ENCODE data around the gene ASB16.
"Not testable (repeated sequence)": the region's sequence is repeated elsewhere in the genome, so short reads cannot be mapped to it uniquely, and the experiment has no call there.

Gene ASB16

GRCh38 chr17:44170499-44171201, at the start of gene ASB16:
Gene ASB16, plus strand, starts transcription at chr17:44170704. Its CDS starts 86 bp downstream, at chr17:44170790.
- no peak for DNase-seq (ENCODE audit: low spot score)

DNA sequence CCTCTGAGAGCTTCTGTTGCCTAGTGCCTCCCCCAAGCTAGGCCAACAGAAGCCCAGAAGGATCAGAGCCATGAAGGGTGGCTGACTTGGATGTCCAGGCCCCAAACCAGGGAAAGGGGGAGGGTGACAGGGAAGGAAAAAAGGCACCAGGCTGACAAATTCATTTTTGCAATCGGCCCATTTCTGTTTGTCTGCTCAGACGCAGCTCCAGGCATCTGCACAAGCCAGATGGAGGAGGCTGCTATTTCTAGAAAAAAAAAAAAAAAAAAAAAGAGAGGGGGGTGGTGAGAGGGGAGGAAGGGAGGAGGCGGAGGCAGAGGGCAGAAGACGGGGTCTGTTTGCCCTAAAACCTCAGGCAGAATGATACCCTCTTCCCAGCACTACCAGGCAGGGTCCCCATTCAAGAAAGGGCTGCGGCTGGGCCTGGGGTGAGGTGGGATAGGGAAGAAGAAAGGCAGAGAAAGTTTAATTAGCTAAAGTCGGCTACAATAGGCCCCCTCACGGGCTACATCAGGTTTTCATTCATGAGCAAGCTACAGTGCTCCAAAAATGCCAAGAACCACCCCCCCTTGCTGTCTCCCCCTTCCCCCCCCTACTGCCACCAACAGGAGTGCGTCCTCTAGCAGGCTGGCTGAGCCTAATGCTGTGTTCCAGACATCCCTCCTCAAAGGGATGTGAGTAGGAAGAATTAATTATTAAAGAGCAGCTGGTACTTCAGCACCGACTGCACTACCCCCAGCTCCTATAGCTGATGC, 49.5 kb upstream of the ASB16 start:
- DNase-seq (ENCODE audit: low spot score) = no peak

DNA sequence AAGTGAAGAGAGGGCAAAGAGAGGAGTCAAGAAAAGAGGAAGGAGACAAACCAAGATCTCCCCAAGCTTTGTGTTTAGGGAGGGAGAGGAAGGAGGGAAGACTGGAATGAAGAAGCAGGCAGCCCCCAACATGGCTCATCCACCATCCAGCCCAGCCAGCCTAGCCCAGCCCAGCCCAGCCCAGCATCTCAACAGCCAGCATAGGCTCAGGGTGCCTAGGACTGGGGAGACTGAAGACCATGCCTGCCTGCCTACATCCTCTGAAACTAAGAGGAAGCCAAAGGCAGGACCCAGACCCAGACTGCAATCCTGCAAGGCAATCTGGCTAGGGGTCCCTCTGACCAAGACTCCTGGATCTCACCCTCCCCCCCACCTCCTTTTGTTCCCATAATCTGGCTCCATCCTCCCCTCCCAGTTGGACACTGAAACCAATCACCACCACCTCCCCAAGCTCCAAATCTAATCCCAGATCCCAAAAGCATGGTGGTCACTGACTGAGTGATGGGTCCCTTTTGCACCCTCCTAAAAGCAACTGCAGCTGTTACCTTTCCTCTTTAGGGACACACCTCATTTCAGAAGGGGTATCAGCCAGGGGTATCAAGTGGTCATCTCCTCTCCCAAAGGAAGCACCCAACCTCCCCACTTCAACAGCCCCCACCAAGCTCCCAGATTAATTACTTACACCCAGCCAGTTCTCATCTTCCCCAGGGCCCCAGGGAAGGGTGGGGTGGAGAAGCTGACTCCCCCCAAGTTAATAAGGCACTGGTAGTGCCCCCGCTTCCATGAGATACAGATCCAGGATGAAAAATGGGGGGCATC, 48.3 kb upstream of the ASB16 start:
- DNase-seq (ENCODE audit: low spot score) = no peak

- DNase-seq (ENCODE audit: low spot score) = no peak
Observed at GRCh38 chr17:44122816-44123355, 47.6 kb upstream of the ASB16 start.

- peak; percentile 95 for DNase-seq (ENCODE audit: low spot score)
Observed at GRCh38 chr17:44123356-44124117, 47.0 kb upstream of the ASB16 start, which contains the start of gene HDAC5. Gene HDAC5, minus strand, starts transcription at chr17:44123641. Its CDS starts 6,126 bp downstream, at chr17:44117515.

GRCh38 chr17:44124118-44124438, 46.4 kb upstream of the ASB16 start:
- DNase-seq (ENCODE audit: low spot score) = no peak

DNA sequence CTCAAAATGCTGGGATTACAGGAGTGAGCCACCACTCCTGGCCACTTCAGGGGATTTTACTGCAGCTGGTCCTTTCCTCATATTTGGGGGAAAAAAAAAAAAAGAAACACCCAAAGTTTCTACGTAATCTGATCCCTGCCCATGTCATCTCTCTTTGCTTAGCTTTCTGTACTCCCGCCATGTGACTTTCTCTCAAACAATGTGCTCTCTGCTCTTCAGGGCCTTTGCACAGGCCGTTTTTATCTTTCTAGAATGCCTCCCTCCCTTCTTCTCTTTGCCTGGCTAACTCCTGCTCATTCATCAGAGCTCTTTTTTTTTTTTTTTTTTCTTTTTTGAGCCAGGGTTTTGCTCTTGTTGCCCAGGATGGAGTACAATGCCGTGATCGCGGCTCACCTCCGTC, 42.1 kb upstream of the ASB16 start:
- no peak for DNase-seq (ENCODE audit: low spot score)

DNA sequence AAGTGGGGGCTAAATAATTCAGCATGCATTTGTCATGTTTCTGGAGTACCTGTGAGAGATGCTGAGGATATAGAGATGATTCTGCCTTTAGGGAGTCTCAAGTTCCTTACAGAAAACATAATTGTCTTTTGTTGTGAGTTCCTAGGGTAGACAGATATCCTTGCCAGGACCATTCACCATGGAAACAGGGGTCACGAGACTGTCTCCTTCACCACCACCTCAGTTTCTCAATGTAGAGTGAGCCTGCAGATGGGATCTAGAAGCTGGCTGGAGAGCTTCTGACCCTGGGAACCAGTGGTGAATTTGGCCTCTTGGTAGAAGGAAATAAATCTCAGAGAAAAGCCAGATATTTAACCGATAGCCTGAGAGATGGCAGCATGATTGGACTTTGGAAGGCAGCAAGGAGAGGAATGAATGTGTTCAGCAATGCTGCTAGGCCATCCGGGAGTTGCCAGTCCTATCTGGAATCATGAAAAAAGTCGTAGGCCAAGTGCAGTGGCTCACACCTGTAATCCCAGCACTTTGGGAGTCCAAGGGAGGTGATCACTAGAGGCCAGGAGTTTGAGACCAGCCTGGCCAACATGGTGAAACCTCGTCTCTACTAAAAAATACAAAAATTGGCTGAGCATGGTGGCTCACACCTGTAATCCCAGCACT, 39.7 kb upstream of the ASB16 start:
- no peak for DNase-seq (ENCODE audit: low spot score)

DNA sequence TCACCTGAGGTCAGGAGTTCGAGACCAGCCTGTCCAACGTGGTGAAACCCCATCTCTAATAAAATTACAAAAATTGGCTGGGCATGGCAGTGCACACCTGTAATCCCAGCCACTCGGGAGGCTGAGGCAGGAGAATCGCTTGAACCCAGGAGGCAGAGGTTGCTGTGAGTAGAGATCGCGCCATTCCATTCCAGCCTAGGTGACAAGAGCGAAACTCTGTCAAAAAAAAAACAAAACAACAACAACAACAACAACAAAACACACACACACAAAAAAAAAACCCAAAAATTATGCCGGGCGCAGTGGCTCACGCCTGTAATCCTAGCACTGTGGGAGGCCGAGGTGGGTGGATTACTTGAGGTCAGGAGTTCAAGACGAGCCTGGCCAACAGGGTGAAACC, 39.1 kb upstream of the ASB16 start:
- not testable (repeated sequence) for DNase-seq (ENCODE audit: low spot score)

DNA sequence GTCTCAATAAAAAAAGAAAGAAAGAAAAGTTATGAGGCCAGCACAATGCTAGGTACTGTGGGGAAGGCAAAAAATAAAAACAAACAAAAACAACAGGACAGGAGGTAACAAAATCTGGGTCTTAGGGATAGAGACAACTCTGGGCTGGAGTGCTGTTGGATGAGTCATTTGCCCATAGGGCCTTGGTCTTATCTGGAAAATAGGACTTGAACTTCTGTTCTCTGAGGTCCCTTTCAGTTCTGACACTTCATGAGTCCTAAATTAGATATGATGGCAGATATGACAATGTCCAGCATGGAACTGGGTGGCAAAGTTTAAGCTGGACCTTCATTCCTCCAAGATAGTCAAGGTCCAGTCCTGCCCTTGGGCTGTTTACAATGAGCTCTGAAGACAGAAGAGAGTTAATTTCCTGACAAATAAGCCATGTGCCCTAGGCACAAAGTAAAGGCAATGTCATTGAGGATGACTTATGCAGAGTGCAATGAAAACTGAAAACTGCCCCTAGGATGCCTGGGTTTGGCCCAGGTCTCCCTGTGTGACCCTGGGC, 38.2 kb upstream of the ASB16 start:
- DNase-seq (ENCODE audit: low spot score) = no peak

- DNase-seq (ENCODE audit: low spot score) = no peak
Observed at GRCh38 chr17:44133918-44134476, 36.5 kb upstream of the ASB16 start.

DNA sequence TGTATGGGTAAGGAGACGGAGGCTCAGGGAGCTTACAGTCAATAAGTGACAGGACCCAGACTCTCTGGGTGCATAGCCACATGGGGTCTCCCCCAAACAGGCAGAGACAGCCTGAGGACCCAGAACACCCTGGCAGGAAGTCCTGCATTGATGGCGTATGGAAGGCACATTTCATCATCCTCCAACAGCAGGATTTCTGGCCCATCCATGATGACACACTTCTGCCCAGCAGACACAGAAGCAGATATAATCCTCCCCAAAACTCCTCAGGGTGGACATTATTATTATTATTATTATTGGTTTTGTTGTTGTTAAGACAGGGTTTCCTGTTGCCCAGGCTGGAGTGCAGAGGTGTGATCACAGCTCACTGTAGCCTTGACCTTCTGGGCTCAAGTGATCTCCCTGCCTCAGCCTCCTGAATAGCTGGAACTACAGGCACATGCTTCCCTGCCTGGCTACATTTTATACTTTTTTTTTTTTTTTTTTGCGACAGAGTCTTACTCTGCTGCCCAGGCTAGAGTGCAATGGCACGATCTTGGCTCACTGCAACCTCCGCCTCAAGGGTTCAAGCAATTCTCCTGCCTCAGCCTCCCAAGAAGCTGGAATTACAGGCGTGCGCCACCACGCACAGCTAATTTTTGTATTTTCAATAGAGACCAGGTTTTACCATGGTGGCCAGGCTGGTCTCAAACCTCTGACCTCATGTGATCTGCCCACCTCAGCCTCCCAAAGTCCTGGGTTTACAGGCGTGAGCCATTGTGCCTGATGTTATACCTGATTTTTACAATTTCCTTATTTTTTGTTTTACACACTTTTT, 35.5 kb upstream of the ASB16 start:
- no peak for DNase-seq (ENCODE audit: low spot score)

DNA sequence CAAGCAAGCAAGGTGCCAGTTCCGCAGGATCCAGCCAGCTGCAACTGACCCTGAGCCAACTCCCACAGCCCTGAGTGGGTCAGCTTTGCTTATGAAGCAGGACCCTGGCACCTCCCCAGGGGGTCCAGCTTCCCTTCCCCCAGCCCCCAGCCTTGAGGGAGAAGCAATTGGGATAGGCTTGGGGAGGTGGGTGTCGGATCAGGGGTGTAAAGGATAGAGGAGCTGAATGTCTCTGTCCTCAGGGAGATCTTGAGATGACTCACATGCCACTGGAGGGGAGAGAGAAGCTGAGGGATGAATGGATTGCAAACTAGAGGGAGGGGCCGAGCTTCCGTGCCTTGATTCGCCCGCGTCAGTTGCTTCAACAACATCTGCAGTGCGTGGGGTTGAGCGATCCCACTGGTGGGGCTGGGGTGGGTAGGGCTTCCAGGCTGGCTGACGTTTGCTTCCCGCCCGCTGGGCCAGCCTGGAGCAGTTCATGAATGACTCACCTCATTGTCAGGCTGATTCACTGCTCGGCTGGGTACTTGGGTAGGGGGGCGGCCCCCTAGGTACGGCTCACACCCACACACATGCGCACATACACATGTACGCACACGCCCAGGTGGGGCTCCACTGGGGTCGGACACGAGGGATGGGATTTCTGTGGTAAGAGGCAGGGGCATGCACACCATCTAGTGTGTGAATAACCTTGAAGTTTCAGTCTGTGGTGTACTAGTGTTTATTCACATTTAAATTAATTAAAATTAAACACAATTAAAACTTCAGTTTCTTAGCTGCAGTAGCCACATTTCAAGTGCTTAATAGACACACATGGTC, 32.4 kb upstream of the ASB16 start:
- peak; percentile 54 for DNase-seq (ENCODE audit: low spot score)

- not testable (repeated sequence) for DNase-seq (ENCODE audit: low spot score)
Observed at GRCh38 chr17:44143921-44144320, 26.6 kb upstream of the ASB16 start.

- DNase-seq (ENCODE audit: low spot score) = no peak
Observed at GRCh38 chr17:44144966-44145739, 25.4 kb upstream of the ASB16 start.

- DNase-seq (ENCODE audit: low spot score) = no peak
Observed at GRCh38 chr17:44146375-44147346, 23.8 kb upstream of the ASB16 start.

- DNase-seq (ENCODE audit: low spot score) = no peak
Observed at GRCh38 chr17:44147812-44148211, 22.7 kb upstream of the ASB16 start.
